ENCODE results near the gene PARS2.

Gene PARS2

GRCh38 chr1:54800041-54800898 lies 35.9 kb upstream of the PARS2 start:
- no peak for DNase-seq (ENCODE audit: low read depth in 2 of 2, low spot score in 1 of 2)

- no peak for DNase-seq (ENCODE audit: low read depth in 2 of 2, low spot score in 1 of 2)
Measured at GRCh38 chr1:54798769-54799641, 34.7 kb upstream of the PARS2 start.

DNA sequence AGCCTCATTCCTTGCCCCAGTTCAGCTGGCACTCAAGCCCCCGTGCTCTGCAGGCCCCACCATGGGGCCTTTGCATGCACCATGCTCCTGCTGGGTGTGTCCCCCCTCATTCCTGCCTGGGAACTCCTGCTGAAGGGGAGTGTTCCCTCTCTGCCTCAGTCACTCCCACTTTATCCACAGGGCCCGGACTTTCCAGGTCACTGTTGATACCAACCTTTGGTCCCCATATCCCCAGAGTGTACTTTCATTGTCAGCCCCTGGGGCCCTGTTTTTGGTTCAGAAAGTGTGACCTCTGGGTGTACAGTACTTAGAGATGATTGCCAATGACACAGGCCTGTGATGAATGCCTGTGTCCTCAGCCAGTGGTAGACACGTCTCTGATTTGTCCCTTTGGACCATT lies 33.9 kb upstream of the PARS2 start:
- DNase-seq (ENCODE audit: low read depth in 2 of 2, low spot score in 1 of 2): no peak

DNA sequence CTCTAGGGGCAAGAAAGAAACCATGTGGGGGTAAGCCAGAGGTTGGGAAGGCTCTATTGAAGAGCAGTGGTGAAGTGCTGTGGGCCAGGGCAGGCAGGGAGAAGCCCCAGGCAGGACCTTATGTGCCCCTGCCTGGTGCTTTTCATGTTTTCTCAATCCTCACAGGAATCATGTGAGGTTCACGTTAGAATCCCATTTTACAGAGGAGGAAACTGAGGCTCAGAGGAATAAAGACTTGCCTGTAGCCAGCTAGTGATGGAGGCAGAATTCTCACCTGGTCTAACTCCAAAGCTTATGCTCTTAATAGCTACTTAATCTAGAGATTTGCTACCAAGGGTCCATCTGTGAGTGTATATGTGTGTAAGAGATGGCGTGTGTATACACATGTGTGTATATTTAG lies 32.6 kb upstream of the PARS2 start:
- no peak for DNase-seq (ENCODE audit: low read depth in 2 of 2, low spot score in 1 of 2)

DNA sequence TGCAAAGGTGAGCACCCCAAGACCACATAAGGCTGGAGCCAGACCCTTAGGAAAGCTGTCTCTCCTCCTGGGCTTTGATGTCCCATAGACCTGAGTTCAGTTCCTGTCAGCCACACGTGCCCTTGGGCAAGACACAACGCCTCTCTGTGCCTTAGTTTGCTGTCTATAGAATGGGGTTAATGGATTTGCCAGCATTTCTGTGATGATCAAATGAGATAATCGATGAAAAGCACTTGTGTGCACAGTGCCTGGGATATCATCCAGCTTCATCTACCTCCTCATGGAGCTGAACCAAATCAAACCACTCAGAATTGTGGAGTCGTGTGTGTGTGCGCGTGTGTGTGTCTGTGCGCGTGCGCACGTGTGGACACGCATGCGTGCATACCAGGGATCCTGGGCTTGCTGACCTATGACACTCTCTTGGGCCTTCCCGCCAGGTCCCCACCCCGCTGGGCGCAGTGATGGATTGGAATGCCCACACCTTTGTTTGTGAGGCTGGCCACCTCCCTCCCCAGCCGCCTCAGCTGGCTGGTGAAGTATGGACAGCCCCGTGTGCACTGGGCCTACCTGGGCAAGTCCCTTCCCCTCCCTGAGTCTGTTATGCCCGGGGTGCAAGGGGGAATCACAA lies 31.6 kb upstream of the PARS2 start:
- DNase-seq (ENCODE audit: low read depth in 2 of 2, low spot score in 1 of 2): no peak

DNA sequence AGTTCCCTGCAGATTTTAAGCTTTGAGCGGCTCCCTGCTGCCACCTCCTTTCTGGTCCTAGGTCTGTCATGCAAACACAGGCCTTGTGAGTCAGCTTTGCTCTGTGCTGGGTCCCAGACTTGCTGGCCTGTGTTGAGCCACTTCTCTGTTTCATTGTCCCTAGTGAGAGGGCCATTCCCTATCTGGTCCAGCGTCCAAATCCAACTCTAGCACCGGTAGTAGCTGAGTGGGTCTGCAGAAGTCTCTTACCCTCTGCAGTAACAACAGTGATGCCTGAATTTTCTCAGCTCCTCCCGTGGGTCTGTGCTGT lies 31.0 kb upstream of the PARS2 start:
- DNase-seq (ENCODE audit: low read depth in 2 of 2, low spot score in 1 of 2): no peak

GRCh38 chr1:54794451-54795355 lies 30.4 kb upstream of the PARS2 start:
- DNase-seq (ENCODE audit: low read depth in 2 of 2, low spot score in 1 of 2): no peak

DNA sequence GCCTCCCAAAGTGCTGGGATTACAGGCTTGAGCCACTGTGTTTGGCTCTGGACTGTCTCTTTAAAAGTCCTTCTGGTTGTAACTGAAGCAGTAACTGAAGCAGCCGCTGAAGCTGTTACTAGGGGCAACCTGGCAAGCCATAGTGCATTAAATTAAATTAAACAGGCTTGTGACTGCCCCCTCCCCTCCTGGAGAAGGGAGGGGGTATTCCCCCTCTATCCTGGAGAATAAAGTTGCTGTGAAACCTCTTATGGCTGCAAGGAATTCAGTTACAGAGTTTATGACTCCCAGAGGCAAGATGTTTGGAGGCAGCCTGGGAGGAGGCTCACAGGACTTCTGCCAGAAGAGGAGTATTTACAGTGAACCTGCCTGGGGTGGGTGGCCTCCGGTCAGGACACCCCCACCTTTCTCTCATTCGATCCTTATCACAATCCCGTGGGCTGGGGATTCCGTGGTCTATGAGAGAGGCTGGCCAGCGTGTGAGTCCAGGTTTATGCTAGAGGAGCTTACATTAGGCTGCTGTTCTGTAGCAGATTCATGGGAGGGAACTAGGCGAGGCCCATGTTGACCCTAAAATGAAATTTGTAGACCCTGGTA lies 28.5 kb upstream of the PARS2 start:
- DNase-seq (ENCODE audit: low read depth in 2 of 2, low spot score in 1 of 2): no peak

GRCh38 chr1:54791880-54792522 lies 27.7 kb upstream of the PARS2 start:
- DNase-seq (ENCODE audit: low read depth in 2 of 2, low spot score in 1 of 2): no peak

DNA sequence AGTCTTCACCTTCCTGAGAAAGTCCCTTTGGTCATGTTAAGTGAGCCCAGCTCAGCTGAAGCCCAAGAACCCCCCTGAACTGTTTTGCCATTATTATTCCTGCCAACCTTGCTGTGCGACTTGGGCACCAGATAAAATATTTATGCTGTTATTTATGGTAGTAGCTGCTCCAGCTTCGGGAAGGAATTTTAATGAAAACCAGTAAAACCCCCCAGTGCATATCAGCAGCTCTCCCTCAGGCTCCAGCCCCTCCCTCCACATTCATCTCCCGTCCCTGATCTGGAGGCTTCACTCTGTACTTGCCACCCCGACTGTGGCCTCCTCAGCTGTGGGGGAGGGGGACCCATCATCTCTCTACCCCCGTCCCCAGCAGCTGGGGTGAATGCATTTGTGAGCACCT lies 24.1 kb upstream of the PARS2 start:
- DNase-seq (ENCODE audit: low read depth in 2 of 2, low spot score in 1 of 2): no peak

- DNase-seq (ENCODE audit: low read depth in 2 of 2, low spot score in 1 of 2): no peak
Measured at GRCh38 chr1:54787604-54788003, 23.3 kb upstream of the PARS2 start.

- DNase-seq (ENCODE audit: low read depth in 2 of 2, low spot score in 1 of 2): no peak
Measured at GRCh38 chr1:54786778-54787177, 22.5 kb upstream of the PARS2 start.

- no peak for DNase-seq (ENCODE audit: low read depth in 2 of 2, low spot score in 1 of 2)
Measured at GRCh38 chr1:54784066-54784465, 19.7 kb upstream of the PARS2 start.

DNA sequence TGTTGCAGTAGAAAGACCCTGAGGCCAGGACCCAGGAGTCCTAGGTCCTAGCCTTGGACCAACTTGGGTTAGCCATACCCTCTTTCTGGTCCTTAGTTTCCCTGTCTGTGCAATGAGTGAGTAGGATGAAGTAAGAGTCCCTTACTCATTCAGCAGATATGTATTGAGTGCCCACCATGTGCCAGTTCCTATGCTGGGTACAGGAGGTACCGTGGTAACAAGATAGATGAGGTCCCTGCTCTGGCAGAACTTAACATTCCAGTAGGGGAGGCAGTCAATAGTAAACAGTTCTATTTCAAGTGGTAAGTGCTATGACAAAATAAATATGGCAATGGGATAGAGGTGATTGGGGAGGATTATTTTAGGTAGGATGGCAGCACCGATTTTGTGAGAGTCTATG lies 18.3 kb upstream of the PARS2 start:
- no peak for DNase-seq (ENCODE audit: low read depth in 2 of 2, low spot score in 1 of 2)

DNA sequence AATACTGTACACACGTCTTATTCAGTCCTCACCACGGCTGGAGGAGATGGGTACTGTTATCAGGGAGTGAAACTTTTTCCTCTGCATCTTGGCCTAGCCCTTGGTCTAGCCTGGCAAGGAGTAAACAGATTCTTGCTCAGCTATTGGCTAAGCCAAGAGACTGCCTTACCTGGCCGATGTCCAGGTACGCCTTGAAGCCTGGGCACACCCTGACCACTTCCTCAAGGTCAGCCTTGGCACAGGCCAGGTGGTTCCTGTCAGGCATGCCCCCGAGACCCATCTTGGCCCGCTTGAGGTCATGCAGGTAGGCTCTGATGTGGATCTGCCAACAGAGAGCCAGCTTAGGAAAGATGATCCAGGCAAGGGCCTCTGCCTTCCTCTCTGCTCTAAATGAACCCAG lies 17.8 kb upstream of the PARS2 start:
- no peak for DNase-seq (ENCODE audit: low read depth in 2 of 2, low spot score in 1 of 2)

DNA sequence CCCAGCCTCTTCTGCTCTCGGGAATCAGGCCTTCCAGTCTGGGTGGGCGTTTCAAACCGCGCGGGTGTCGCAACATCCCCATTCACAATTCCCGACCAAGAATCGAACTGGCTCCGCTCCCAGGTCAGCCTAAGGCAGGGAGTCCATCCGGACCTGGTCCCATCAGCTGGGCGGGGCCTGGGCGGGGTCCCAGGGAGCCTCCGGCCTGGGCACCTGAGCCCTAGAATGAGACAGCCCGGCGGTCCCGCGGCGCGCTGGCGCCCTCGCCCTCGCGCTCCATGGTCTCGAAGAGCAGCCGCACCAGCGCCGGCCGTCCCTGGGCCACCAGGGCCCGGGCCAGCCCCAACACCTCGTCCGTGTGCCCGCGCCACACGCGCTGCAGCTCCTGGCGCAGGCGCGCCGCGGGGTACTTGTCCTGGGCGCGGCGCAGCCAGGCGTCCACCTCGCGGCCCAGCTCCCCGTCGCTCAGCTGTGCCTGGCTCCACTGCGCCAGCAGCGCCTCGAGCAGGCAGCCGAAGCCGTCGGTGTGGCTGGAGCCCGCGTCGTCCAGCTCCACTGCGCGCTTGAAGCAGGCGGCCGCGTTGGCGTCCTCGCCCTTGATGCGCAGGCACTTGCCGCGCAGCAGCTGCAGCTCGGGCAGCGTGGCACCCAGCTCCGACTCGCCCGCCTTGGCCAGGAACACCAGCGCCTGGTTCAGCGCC lies 16.9 kb upstream of the PARS2 start:
- DNase-seq (ENCODE audit: low read depth in 2 of 2, low spot score in 1 of 2): no peak

DNA sequence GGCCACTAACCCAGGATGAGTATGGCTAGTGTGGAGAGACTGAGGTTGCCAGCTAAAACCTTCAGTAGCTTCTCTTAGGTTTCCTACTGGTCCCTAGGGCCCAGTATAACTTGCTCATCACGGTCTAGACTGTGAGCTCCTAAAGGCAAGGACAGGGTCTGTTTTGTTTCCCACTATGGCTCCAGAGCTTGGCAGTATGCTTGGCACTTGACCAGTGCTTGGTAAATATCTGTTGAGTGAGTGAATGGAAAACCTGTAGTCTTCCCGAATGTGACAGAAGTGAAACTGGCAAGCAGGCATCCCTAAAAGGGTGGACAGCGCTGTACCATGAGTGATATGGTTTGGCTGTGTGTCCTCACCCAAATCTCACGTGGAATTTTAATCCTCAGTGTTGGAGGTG lies 13.1 kb upstream of the PARS2 start:
- no peak for DNase-seq (ENCODE audit: low read depth in 2 of 2, low spot score in 1 of 2)

- no peak for DNase-seq (ENCODE audit: low read depth in 2 of 2, low spot score in 1 of 2)
Measured at GRCh38 chr1:54777011-54777410, 12.7 kb upstream of the PARS2 start.

Measured in stimulated activated CD8-positive, alpha-beta memory T cell treated with anti-CD3 and anti-CD28 coated beads, Interleukin-4, amount 100 ng/mL, for 1 hour (primary cell).